SK-N-SH treated with all-trans-retinoic acid at 6 μM for 48 hours (cell line): ENCODE measurements around the gene JAKMIP1.

ENCODE experiments used
- ATAC-seq: fragments of 200-7000 bp; cut with Tn5 transposase; 3 replicates; pipeline ENCODE4 v1.9.1; 2020; ENCODE audit warnings: mild to moderate bottlenecking, moderate library complexity
- BACH2 ChIP-seq: fragments of 250-450 bp; sonication (Bioruptor Pico); IDR thresholded peaks from 2 replicates; pipeline ENCODE4 v1.9.0; 2021; ENCODE audit warnings: mild to moderate bottlenecking, borderline replicate concordance
- CREB5 ChIP-seq: fragments of 250-450 bp; sonication (Bioruptor Pico); IDR thresholded peaks from 2 replicates; pipeline ENCODE4 v1.5.1; 2020; ENCODE audit warnings: low read depth, mild to moderate bottlenecking, moderate library complexity
- CSDC2 ChIP-seq: fragments of 250-450 bp; sonication (Bioruptor Pico); IDR thresholded peaks from 2 replicates; pipeline ENCODE4 v1.5.0; 2020; ENCODE audit warnings: mild to moderate bottlenecking, moderate library complexity
- ESRRG ChIP-seq: fragments of 250-450 bp; sonication (Bioruptor Pico); IDR thresholded peaks from 2 replicates; pipeline ENCODE4 v1.6.1; 2021; ENCODE audit warnings: mild to moderate bottlenecking
- GLIS3 ChIP-seq: fragments of 250-450 bp; sonication (Bioruptor Pico); IDR thresholded peaks from 2 replicates; pipeline ENCODE4 v1.5.0; 2020; ENCODE audit warnings: mild to moderate bottlenecking, moderate library complexity
- ISL1 ChIP-seq: fragments of 250-450 bp; sonication (Bioruptor Pico); IDR thresholded peaks from 2 replicates; pipeline ENCODE4 v2.1.2; 2022; ENCODE audit warnings: mild to moderate bottlenecking, moderate library complexity
- OSR1 ChIP-seq: fragments of 250-450 bp; sonication (Bioruptor Pico); IDR thresholded peaks from 2 replicates; pipeline ENCODE4 v1.8.0; 2022; ENCODE audit warnings: moderate library complexity, mild to moderate bottlenecking, inconsistent platforms
- PATZ1 ChIP-seq: fragments of 250-450 bp; sonication (Bioruptor Pico); IDR thresholded peaks from 2 replicates; pipeline ENCODE4 v1.8.0; 2020; ENCODE audit warnings: mild to moderate bottlenecking, moderate library complexity, borderline replicate concordance
- POU6F1 ChIP-seq: fragments of 250-450 bp; sonication (Bioruptor Pico); IDR thresholded peaks from 2 replicates; pipeline ENCODE4 v1.8.0; 2021; ENCODE audit warnings: low read depth, mild to moderate bottlenecking, moderate library complexity, borderline replicate concordance
- PPARA ChIP-seq: fragments of 250-450 bp; sonication (Bioruptor Pico); IDR thresholded peaks from 2 replicates; pipeline ENCODE4 v1.5.0; 2020; ENCODE audit warnings: mild to moderate bottlenecking, borderline replicate concordance
- RARB ChIP-seq: fragments of 250-450 bp; sonication (Bioruptor Pico); IDR thresholded peaks from 2 replicates; pipeline ENCODE4 v1.8.0; 2021; ENCODE audit warnings: mild to moderate bottlenecking, moderate library complexity
- SNAI2 ChIP-seq: fragments of 250-450 bp; sonication (Bioruptor Pico); IDR thresholded peaks from 2 replicates; pipeline ENCODE4 v1.5.0; 2020; ENCODE audit warnings: mild to moderate bottlenecking, moderate library complexity
- TCF4 ChIP-seq: fragments of 250-450 bp; sonication (Bioruptor Pico); IDR thresholded peaks from 2 replicates; pipeline ENCODE4 v1.8.0; 2021; ENCODE audit warnings: mild to moderate bottlenecking, moderate library complexity, borderline replicate concordance
- TOX ChIP-seq: fragments of 250-450 bp; sonication (Bioruptor Pico); IDR thresholded peaks from 2 replicates; pipeline ENCODE4 v1.8.0; 2021; ENCODE audit warnings: mild to moderate bottlenecking, moderate library complexity, borderline replicate concordance
- TSHZ2 ChIP-seq: fragments of 250-450 bp; sonication (Bioruptor Pico); IDR thresholded peaks from 2 replicates; pipeline ENCODE4 v1.5.0; 2020; ENCODE audit warnings: mild to moderate bottlenecking, moderate library complexity
- ZC3H10 ChIP-seq: fragments of 250-450 bp; sonication (Bioruptor Pico); IDR thresholded peaks from 2 replicates; pipeline ENCODE4 v1.5.1; 2021; ENCODE audit warnings: mild to moderate bottlenecking, moderate library complexity
- ZFP3 ChIP-seq: fragments of 250-450 bp; sonication (Bioruptor Pico); IDR thresholded peaks from 2 replicates; pipeline ENCODE4 v1.5.0; 2020; ENCODE audit warnings: mild to moderate bottlenecking, moderate library complexity
- ZFP30 ChIP-seq: fragments of 450-650 bp; formaldehyde crosslinking; IDR thresholded peaks from 2 replicates; pipeline ENCODE4 v1.5.0; 2022; ENCODE audit warnings: mild to moderate bottlenecking, moderate library complexity
- ZNF565 ChIP-seq: fragments of 450-650 bp; formaldehyde crosslinking; conservative IDR thresholded peaks from 2 replicates; pipeline ENCODE4 v1.5.0; 2020; ENCODE audit warnings: low read depth, mild to moderate bottlenecking, moderate library complexity
- ZNF70 ChIP-seq: fragments of 450-650 bp; formaldehyde crosslinking; IDR thresholded peaks from 2 replicates; pipeline ENCODE4 v1.5.0; 2020; ENCODE audit warnings: mild to moderate bottlenecking, moderate library complexity
- ZNF8 ChIP-seq: fragments of 450-650 bp; formaldehyde crosslinking; IDR thresholded peaks from 2 replicates; pipeline ENCODE4 v1.5.0; 2020; ENCODE audit warnings: mild to moderate bottlenecking, moderate library complexity

JAKMIP1 gene

GRCh38 chr4:6121276-6121850 lies 79.0 kb downstream of the JAKMIP1 start:
- no peak for ATAC-seq
- no peak for TF ChIP-seq SNAI2
- TF ChIP-seq ZFP3 = no peak
- no peak for TF ChIP-seq TSHZ2 (CRISPR knock-in tag)
- no peak for TF ChIP-seq ZNF565 (CRISPR knock-in tag)
- TF ChIP-seq CREB5 (CRISPR knock-in tag) = no peak
- TF ChIP-seq RARB (CRISPR knock-in tag) = no peak
- TF ChIP-seq ZFP30 (CRISPR knock-in tag) = no peak
- TF ChIP-seq ESRRG (CRISPR knock-in tag) = no peak
- TF ChIP-seq, all 23 proteins: peak for 0

GRCh38 chr4:6120361-6120760 lies 80.0 kb downstream of the JAKMIP1 start:
- TF ChIP-seq SNAI2 = no peak
- TF ChIP-seq ISL1 (CRISPR knock-in tag) = no peak
- no peak for TF ChIP-seq TOX (CRISPR knock-in tag)
- TF ChIP-seq ZNF70 (CRISPR knock-in tag) = no peak
- no peak for TF ChIP-seq RARB (CRISPR knock-in tag)
- no peak for TF ChIP-seq TCF4 (CRISPR knock-in tag)
- TF ChIP-seq POU6F1 (CRISPR knock-in tag) = no peak
- TF ChIP-seq GLIS3 (CRISPR knock-in tag) = no peak
- no peak for TF ChIP-seq CSDC2 (CRISPR knock-in tag)
- TF ChIP-seq PPARA = no peak
- no peak for TF ChIP-seq TSHZ2 (CRISPR knock-in tag)
- no peak for TF ChIP-seq OSR1
- no peak for TF ChIP-seq ZFP3
- no peak for TF ChIP-seq ZFP30 (CRISPR knock-in tag)

GRCh38 chr4:6119507-6120020 lies 80.8 kb downstream of the JAKMIP1 start:
- TF ChIP-seq RARB (CRISPR knock-in tag) (no peak), PPARA (no peak), SNAI2 (no peak), OSR1 (no peak), TCF4 (CRISPR knock-in tag) (no peak), ISL1 (CRISPR knock-in tag) (no peak), ZFP30 (CRISPR knock-in tag) (no peak), ZNF70 (CRISPR knock-in tag) (no peak), GLIS3 (CRISPR knock-in tag) (no peak), ZC3H10 (CRISPR knock-in tag) (no peak), POU6F1 (CRISPR knock-in tag) (no peak), ZNF565 (CRISPR knock-in tag) (no peak), ZNF8 (CRISPR knock-in tag) (no peak), BACH2 (CRISPR knock-in tag) (no peak), TSHZ2 (CRISPR knock-in tag) (no peak), TOX (CRISPR knock-in tag) (no peak), PATZ1 (CRISPR knock-in tag) (no peak), ESRRG (CRISPR knock-in tag) (no peak)
- TF ChIP-seq, all 23 proteins: peak for 0
- ATAC-seq = no peak

More at GRCh38 chr4:6120361-6120760, 80.0 kb downstream of the JAKMIP1 start:
- no peak for ATAC-seq
